CD1c-positive myeloid dendritic cell (primary cell): ENCODE data around the gene MYO3B.
"Not testable (repeated sequence)": the region's sequence is repeated elsewhere in the genome, so short reads cannot be mapped to it uniquely, and the experiment has no call there.

Experiments used
- DNase-seq: peaks from one replicate; pipeline ENCODE4 v3.0.0-alpha.2; 2016; ENCODE audit errors: extremely low spot score

The MYO3B gene

DNA sequence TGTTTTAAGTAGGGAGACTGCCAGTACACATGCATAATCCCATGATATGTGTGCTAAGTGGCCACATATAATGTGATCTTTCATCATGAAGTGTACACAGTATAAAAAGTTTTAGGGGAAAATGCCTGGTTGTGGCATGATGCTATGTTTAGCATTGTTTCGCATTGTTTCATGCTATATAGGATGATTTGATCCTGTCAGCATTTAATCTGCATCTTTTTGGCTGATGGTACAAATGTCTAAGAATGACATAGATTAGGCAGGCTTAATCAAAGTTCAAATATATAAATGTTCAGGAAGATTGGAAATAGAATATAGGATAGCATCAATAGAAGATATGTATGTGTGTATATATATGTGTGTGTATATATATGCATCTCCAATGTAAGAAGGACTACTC, 83.6 kb downstream of the MYO3B start:
- no peak for DNase-seq

DNA sequence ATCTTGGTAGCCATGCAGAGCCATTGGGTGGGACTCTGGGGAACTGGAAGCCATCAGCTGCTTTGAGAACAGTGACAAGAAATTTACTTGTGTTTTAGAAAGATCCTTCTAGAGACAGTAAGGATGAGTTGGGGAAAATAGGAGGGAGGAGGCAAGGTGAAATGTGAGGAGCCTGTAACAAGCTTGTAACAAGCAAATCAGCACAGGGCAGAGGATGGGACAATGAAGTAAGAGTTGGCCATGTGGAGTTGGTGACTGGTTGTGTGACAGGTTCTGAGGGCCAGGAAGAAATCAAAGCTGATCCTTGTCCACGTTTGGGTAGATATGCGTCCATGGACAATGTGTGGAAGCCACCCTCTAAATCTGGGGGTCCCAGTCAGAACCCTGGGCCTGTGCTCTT, 84.4 kb downstream of the MYO3B start:
- DNase-seq: no peak

DNA sequence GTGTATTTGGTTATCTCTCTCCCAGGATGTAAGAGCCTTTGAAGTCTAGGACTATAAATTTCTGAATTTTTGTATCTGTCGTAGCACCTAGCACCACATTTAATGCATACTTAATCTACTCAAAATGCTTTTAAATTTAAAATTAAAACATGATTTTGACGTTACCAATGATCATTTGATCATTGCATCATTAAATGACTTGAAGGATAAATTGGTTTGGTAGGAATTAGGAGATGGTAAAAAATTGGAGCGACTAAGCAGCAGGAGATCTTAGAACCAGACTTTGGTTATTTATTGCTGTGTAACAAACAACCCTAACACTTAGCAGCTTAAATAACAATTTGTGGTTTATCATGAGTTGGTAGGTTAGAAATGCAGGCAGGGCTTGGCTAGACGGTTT, 84.9 kb downstream of the MYO3B start:
- no peak for DNase-seq

GRCh38 chr2:170263728-170264521, 86.0 kb downstream of the MYO3B start:
- not testable (repeated sequence) for DNase-seq

DNA sequence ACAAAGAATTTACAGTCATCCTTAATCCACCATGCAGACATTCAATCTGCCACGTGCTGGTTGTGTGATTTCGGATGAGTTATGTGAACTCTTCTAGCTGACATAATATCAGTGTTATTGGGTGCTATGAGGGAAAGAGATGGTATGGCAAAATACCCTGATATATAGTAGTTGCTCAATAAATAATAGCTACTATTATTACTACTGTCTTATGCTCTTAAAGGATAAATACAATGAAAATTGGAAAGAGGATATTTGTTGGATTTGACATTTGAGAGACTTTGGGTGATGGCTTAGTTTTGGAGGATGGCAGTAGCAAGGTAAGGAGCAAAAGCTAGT, 86.5 kb downstream of the MYO3B start:
- DNase-seq: no peak

DNA sequence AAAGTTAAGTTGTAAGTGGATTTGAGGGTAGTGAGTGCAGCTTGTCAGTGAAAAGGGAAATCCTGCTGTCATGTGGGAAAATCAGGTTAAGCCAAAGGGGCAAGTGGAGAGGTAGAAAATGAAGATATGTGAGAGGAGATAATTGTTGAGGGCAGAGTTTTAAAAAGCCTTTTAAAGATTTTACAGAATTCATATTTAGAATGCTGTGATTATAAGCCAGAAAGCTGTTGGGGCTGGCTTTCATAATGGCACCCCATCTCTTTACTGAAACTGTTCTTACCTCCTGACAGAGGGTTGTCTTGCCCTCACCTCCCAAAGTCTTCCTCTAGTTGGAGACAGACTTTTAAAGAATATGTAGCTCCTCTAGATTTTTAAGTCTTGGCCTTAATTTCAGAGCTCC, 86.9 kb downstream of the MYO3B start:
- DNase-seq: no peak

- DNase-seq: no peak
Measured at GRCh38 chr2:170265321-170265720, 87.4 kb downstream of the MYO3B start.

DNA sequence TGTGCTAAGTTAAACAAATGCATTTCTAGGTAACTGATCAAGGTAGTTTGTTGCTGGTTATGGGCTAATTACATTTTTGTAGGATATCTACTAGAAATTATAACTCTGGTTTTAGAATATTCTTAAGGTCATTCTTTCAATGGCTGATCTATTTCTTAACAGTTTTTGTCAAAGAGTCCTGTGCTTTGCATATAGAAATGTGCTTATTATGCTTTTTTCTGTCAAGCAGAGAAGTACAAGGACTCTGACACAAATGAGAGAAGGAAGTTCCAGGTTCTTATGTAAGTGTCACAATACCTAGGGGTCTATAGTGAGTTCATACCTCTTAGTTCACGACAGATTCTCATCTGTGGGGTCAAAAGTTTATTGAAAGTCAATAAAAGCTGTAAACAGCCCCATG, 88.4 kb downstream of the MYO3B start:
- DNase-seq: no peak

- DNase-seq: no peak
Measured at GRCh38 chr2:170267071-170267470, 89.1 kb downstream of the MYO3B start.

DNA sequence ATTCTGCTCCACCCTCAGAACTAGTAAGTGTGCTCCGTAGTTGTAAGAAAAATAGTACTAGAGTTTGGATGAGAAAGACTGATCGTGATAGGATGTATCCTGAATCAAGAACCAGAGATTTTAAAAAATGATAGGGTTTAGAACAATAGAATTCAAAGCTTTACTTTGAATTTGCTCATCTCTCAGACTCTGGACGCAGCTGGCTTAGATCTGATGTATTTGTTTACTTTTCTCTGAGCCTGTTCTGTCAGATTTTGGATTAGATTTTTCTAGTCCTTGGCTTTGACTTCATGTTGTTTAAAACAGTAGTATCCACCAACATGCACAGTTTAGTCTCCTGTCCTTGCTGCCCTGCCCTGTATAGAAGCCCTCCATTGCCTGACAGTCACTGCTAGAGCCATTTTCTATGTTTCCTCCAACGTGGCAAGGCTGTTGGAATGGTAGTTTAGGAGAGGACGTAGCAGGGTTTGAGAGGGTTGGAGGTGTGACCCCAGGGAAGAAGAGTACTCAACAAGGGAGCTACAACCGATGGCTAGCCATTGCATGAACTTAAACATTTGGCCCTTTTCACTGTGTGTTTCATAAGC, 92.4 kb downstream of the MYO3B start:
- DNase-seq: no peak

DNA sequence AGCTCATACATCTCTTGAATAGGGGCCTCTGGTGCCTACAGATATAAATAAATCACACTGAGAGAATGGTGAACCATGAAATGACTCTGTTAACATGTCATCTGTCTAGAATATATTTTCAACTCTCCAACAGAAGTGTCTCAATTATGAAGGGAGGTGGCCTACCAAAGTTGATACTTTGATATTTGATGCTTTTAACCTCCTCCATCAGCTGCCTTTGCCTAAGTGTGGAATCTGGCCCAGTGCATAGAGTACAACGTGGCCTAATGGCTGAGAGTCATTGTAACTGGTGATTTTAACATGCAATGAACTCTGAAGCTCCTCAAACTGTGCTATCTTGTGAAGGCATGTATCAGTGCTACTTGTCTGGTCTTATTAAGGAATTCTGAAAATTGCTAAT, 93.4 kb downstream of the MYO3B start:
- no peak for DNase-seq

GRCh38 chr2:170276056-170276455, 98.1 kb downstream of the MYO3B start:
- no peak for DNase-seq

DNA sequence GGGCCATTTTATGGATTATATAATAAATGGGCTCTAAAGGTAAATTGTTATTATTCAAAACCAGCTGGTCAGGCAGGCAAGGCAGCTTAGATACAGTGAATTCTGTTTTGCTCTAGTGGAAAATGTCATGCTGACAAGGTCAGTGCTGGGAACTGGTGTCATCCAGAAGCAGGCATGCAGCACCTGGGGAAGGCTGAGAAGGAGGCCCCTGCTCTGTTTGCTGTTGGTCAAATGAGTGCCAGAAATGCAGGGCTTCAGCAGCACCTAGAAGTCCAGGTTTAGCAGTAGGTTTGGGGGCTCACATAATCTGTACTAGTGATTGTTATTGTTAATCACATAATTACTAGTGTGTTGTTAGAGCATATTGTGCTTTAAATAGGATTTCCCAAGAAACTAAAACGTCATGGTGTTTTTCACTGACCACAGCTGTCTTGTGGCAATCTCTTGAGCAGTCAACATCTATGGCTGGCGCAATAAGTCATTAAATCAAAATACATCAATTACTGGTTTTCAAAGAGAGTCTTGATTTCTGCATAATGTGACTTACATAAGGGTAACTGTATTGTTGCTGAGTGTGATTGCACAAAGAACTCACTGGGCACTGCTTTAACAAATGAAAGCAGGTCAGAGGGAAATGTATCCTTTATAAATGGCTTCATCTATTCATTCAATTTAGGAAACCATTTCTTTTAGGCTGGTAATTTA, 99.1 kb downstream of the MYO3B start:
- DNase-seq: no peak

DNA sequence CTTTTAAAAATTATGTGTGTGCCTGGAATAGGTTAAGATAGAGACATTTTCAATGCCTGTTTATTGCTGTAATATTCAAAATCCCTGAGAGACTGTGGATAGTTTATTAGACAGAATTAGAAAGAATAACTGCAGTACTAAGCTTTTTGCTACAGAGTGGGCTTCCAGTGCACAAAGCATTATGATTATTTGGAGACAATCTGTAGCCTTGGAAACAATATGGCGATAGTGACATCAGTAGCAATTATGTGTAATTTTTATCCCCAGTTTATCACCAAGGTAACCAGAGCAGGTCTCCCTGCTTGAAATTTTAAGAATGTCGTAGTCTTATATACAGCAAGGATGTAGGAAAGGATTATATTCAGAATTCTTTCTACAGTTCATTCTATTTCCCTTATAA, 100.0 kb downstream of the MYO3B start:
- DNase-seq: no peak

DNA sequence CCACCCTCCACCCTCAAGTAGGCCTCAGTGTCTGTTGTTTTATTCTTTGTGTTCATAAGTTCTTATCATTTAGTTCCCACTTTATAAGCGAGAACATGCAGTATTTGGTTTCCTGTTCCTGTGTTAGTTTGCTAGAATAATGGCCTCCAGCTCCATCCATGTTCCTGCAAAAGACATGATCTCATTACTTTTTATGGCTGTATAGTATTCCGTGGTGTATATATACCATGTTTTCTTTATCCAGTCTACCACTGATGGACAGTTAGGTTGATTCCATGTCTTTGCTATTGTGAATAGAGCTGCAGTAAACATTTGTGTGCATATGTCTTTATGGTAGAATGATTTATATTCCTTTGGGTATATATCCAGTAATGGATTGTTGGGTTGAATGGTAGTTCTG, 101.7 kb downstream of the MYO3B start:
- DNase-seq: not testable (repeated sequence)

- DNase-seq: no peak
Measured at GRCh38 chr2:170282851-170283250, 104.9 kb downstream of the MYO3B start.

GRCh38 chr2:170284205-170284604, 106.3 kb downstream of the MYO3B start:
- DNase-seq: no peak

GRCh38 chr2:170288859-170289258, 110.9 kb downstream of the MYO3B start:
- DNase-seq: no peak

- DNase-seq: no peak
Measured at GRCh38 chr2:170291474-170291873, 113.5 kb downstream of the MYO3B start.

DNA sequence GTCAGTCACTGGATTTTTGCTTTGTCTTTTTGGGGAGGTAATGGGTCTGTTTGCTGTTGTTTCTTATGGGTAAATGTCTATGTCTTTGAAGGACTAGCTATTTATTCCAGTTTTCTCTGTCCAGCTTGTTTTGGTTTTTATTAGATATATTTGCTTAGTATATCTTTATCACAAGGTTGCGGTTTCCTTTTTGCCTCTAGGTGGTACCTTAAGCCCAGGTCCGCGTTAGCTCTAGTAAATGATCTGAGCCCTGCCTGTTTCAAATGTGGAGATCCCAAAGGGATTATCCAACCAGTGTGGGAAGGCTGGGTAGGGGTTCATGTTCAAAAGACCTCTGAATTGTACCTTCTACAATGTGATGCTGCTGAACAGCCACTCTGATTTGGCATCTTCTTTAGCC, 114.5 kb downstream of the MYO3B start:
- DNase-seq: no peak

- no peak for DNase-seq
Measured at GRCh38 chr2:170297496-170297895, 119.5 kb downstream of the MYO3B start.

GRCh38 chr2:170298115-170298514, 120.2 kb downstream of the MYO3B start:
- DNase-seq: no peak

- no peak for DNase-seq
Measured at GRCh38 chr2:170298861-170299429, 121.0 kb downstream of the MYO3B start.
